OCI-M2 (cell line): ENCODE measurements around the gene ID1.

Experiments used
- DNase-seq: peaks from one replicate; lab custom pipeline; 2025; ENCODE audit not compliant: unreplicated experiment; lab: John Stamatoyannopoulos, UW

The ID1 gene, protein sequence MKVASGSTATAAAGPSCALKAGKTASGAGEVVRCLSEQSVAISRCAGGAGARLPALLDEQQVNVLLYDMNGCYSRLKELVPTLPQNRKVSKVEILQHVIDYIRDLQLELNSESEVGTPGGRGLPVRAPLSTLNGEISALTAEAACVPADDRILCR

GRCh38 chr20:31605031-31605901, at the start of gene ID1:
ID1 (plus strand) TSS chr20:31605289; CDS start chr20:31605388, 99 bp downstream.
- DNase-seq = peak; percentile 80

DNA sequence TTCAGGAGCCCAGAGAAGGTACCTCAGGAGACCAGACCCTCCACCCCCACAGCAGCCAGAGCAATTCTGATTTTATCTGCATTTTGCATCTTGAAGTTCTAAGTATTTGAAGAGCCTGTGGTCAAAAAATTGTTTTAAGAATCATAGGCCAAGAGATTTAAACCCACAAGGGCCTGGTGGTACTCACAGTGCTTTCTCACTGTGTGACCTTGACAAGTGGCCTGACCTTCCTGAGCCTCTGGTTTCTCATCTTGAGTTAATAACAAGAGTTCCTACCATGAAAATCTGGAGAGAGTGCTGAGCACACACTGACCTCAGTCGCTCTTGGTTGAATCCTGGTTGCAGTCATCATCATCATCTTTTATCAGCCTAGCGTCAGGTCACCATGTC, 45.4 kb upstream of the ID1 start:
- no peak for DNase-seq

DNA sequence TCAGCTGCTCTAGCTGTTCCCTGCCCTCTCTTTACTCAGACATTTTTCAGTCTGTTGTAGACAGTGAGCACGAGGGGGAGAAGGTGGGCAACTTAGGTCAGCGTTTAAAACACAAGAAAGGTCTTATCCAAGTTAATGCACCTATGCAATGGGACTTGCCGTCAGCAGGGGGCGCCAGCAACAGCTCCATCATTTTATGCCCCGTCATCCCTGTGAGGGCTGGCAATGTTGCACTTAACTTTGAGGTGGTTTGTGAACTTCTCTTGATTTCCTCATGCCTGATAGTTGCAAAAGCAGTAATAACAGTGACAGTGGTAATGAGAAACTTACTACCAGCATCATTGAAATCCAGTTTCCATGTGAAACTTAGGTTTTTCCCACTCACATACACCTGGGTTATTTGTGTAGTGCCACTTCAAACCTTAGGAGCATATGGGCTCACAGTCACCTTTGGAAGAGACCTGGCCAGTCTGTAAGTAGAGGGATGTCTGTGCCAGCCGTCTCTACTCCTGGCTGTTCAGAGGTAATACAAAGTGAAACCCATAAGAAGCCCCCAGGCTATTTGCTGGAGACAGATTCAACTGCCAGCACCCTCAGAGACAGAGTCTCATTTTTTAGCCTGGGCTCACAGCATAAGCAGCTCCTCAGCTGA, 44.9 kb upstream of the ID1 start:
- DNase-seq = no peak

DNA sequence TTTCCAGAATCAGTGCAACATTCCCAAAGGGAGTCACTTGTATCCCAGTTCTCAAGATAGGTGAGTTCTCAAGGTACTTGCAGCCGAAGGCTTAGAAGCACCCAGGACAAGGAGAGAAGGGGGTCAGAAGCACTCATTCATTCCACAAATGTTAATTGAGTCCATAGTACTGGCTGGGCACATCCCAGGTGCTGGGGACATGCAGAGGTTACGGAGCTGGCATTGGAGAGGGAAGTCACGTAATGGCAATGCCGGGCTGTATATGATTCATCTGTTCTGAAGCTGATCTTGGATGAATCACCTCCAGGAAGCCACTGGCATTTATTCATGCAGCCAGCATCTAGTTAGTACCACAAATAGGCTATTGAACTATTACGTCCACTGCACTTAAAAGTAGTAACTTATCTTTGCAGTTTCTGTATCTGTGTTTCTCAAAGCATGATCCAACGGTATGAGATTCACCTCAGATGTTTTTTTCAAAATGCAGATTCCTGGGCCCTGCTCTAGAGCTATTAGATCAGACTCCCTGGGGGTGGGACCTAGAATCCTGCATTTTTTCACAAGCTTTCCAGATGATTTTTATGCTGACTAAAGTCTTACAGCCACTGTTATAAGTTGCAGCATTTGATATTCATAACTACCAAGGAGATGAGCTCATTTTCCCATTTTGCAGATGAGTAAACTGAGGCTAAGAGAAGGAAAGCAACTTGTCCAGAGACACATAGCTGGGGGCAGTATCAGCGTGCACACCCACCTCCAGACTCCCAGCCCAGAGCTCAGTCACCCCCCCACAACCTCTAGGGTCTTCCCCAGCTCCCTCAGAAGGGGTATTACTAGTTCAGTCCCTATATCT, 44.1 kb upstream of the ID1 start:
- no peak for DNase-seq

DNA sequence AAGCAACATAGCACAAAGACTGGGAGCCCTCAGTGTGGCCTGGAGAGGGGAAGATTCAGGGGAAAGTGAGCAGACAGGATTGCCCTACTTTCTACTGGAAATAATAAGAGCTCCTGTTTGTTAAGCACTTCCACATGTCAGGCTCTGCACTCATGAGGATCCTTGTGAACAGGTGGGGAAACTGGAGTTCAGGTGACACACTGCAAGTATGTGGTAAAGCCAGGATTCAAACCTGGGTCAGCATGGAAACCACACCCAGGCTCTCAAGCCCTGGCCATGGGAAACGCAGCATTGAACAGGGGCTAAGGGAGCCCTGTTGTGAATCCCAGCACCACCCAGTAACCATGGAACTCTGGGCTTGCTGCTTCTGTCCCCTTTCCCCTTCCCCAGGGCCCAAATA, 42.8 kb upstream of the ID1 start:
- no peak for DNase-seq

DNA sequence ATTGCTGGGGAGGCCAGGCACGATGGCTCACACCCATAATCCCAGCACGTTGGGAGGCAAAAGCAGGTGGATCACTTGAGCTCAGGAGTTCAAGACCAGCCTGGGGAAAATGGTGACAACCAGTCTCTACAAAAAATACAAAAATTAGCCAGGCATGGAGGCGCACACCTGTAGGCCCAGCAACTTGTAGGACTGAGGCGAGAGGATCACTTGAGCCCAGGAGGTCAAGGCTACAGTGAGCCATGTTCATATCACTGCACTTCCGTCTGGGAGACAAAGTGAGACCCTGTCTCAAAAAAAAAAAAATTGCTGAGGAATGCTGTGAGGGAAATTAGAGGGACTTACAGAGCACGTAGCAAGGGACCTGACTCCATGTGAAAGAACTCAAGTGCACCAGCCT, 40.8 kb upstream of the ID1 start:
- DNase-seq = no peak

DNA sequence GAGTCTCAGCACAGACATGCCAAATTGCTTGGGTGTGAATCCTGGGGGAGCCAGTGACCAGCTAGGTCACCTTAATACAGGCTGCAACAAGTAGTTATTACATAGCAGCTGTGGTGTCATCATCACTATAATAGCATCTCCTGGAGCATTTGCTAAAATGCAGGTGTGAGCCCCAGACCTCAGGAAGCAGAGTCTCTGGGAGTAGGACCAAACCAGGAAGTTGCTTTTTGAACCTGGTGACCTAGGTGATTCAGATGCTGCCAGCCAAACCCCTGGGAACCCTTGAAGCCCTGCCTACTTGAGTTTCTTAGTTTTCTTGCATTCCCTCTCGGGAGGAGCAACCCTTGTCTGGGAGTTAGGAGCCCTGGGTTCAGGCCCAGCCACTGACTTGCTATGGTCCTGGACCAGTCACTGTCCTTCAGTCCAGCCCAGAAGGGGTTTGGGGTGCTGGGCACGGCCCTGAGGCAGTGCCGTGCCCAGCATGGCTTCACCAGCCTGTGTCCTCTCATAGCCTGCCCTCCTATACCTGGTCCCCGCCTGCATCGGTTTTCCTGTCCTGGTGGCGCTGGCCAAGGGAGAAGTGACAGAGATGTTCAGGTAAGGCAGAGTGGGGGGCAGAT, 39.3 kb upstream of the ID1 start:
- no peak for DNase-seq

DNA sequence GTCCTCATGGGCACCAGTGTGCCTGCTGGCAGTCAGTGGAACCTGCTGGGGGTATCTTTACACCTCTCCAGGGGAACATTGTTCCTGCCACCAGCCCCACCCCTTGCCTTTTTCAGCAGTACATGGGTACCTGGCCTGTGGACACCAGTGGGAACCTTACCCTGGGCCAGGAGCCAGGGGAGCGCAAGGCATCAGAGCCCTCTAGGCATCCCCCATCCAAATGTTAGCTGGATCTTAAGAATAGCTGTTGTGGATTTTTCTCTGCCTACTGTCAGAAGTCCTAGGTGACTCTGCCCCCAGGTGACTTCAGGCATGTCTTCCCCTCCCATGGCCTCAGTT, 38.8 kb upstream of the ID1 start:
- DNase-seq = no peak

DNA sequence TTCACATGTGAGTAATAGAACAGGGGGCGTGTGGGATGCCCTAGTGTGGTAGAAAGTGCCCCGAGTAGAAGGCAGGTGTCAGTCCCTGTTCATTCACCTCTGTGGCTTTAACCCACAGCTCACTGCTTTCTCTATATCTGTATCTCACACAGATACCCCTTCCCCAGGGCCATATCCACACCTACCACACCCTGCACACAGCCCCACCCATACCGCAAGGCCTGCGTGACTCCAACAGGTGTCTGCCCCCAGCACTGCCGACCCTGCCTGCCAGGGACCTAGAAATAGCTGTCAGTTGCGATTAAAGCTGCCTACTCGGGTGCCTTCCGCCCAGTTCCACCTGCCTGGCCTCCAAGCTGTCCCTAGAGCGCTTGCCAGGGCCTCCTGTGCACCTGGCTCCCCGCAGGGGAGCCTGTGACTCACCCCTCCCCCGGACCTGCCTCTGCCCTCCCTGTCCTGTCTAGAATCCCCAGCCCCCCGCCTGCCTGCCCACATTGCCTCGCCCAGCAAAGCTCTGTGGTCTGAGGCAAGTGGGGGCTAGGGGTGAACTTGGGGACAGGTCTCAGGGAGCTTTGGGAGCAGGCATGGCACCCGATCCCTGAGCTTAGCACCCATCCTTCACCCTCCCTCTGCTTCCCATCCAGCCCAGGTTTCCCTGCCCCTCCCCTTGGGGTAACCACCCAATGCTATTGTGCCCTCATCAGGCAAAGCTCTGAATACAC, 38.3 kb upstream of the ID1 start:
- DNase-seq = no peak

- no peak for DNase-seq
Measured at GRCh38 chr20:31567380-31567720, 37.7 kb upstream of the ID1 start.

DNA sequence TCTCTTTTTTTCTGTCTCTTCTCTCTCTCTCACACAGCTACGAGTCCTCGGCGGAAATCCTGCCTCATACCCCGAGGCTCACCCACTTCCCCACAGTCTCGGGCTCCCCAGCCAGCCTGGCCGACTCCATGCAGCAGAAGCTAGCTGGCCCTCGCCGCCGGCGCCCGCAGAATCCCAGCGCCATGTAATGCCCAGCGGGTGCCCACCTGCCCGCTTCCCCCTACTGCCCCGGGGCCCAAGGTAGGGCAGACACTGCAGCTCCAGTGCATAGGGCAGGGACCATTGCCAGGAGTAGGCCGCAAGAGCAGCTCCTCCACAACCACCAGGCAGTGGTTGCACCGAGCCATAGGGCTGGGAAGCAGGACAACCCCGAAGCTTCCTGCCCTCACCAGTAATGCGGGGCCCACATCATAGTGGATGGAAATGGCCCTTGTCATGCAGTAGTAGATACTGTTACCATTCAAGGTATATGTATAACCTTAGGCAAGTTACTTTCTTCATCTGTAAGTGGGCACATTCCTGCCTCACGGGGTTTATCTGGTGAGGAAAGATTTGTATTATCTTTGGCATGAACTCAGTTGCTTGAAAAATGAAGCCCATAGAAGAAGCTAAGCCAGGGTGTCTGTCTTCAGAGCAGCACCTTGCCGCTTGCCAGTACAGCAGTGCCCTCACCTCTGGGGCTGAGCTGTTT, 36.9 kb upstream of the ID1 start:
- DNase-seq = no peak

GRCh38 chr20:31568773-31569162, 36.3 kb upstream of the ID1 start:
- no peak for DNase-seq

GRCh38 chr20:31569163-31570020, 35.7 kb upstream of the ID1 start:
- no peak for DNase-seq

DNA sequence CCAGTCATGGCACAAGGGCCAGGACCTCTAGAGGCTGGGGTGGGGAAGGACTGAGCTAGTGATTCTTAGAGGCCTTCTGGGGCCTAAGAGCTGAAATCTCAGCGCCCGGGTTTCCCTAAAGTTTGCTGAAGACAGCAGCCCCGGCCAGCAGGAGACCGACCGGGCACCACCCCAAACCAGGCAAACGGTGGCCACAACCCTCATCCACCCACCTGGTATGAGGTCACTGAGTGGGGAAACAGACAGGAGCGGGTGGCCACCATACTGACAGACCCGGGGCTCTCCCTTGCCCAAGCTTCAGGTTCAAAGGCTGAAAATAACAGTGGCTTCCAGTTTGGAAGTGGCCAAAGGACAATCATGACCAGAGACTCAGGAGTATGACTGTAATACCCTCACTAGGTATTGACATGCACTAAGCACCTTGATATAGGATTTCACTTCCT, 35.0 kb upstream of the ID1 start:
- no peak for DNase-seq

DNA sequence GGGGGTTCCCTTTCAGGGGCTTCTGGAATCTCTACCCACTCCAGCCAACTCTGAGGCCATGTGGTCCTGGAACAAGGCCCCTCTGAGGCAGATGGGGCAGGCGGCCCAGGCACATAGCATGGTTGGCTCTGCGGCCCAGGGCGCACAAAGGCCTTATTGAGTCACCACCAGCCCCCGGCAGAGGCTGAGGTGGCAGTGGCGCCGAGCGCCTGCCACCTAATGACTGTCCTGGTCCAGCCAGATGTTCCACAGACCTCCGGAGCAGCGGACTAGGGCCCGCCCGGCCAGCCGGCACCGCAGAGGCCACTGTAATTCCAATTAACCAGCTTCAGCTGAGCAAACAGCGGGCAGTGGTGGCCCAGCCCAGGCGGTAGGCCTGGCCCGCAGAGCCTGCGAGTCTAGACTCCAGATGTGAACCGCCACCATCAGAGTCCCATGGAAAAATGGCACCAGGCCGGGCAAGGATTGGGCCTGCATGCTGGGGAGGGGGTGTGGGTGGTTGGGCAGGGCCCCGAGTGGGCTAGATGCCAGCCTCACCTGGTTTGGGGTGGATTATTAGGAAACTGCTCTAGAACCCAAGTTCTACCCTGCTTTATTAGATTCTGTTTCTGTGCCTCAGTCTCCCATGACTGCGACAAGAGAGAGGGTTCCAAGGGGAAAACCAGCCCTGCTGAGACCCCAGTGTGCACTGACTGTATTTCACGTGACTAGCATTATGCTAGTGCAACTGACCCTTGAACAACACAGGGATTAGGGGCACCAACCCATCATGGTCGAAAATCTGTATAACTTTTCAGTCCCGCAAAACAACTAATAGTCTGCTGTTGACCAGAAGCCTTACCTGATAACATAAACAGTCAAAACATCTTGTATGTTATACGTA, 34.1 kb upstream of the ID1 start:
- DNase-seq = no peak

DNA sequence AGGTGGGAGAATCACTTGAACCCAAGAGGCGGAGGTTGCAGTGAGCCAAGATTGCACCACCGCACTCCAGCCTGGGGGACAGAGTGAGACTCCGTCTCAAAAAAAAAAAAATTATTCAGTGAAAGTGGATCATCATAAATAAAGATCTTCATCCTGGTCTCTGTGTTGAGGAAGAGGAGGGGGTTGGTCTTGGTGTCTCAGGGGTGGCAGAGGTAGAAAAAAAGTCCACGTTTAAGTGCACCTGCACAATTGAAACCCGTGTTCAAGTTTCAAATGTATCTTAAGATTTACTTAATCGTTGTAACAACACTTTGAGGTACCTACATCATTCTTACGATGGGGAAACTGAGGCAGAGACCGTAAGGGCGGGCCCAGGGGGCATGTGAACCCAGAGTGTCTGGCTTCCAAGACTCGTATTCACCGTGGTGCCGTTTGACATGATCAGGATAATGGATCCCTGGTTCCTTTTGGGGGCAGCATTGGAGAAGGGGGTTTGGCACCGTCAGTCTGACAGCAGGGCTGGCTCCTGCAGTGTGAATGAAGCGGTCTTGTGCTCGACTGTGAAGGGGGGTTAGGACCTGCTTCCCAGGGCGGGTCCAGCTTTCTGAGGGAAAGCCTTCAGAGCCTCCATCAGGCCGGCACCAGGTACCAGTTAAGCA, 32.9 kb upstream of the ID1 start:
- no peak for DNase-seq
